ENCODE data around the gene CYSRT1.

CYSRT1 gene

GRCh38 chr9:137228968-137229896 is 4.3 kb downstream of the CYSRT1 start:
- H3K4me1 ChIP-seq (ENCODE audit: insufficient read depth, poor library complexity, severe bottlenecking): peaks cover 30% of the 10 kb centered on the region
- no peak overlapping the region for H3K27ac ChIP-seq (ENCODE audit: poor library complexity, severe bottlenecking)
- peaks cover 2% of the 10 kb centered on the region for H3K27me3 ChIP-seq (ENCODE audit: insufficient read depth, poor library complexity, severe bottlenecking)
- DNase-seq (ENCODE audit: low spot score) (no peak), ATAC-seq (ENCODE audit: low read depth) (no peak)
- no peaks in the 10 kb centered on the region for H3K9me3 ChIP-seq (ENCODE audit: severe bottlenecking)
- no peak for TF ChIP-seq CTCF (IDR thresholded peaks at IDR 0.05; ENCODE audit: poor library complexity, severe bottlenecking)
- no peaks in the 10 kb centered on the region for H3K36me3 ChIP-seq (ENCODE audit: low read depth)
- H3K4me3 ChIP-seq (ENCODE audit: severe bottlenecking): no peak overlapping the region

- Histone ChIP-seq H3K27ac (ENCODE audit: poor library complexity, severe bottlenecking) (no peak overlapping the region), H3K27me3 (ENCODE audit: insufficient read depth, poor library complexity, severe bottlenecking) (peaks cover 4% of the 10 kb centered on the region), H3K36me3 (ENCODE audit: low read depth) (no peaks in the 10 kb centered on the region), H3K9me3 (ENCODE audit: severe bottlenecking) (no peaks in the 10 kb centered on the region), H3K4me1 (ENCODE audit: insufficient read depth, poor library complexity, severe bottlenecking) (peaks cover 23% of the 10 kb centered on the region), H3K4me3 (ENCODE audit: severe bottlenecking) (no peak overlapping the region)
- ATAC-seq (ENCODE audit: low read depth): no peak
- TF ChIP-seq CTCF (IDR thresholded peaks at IDR 0.05; ENCODE audit: poor library complexity, severe bottlenecking): no peak
- DNase-seq (ENCODE audit: low spot score): no peak
Observed at GRCh38 chr9:137229903-137230704, 5.1 kb downstream of the CYSRT1 start.

DNA sequence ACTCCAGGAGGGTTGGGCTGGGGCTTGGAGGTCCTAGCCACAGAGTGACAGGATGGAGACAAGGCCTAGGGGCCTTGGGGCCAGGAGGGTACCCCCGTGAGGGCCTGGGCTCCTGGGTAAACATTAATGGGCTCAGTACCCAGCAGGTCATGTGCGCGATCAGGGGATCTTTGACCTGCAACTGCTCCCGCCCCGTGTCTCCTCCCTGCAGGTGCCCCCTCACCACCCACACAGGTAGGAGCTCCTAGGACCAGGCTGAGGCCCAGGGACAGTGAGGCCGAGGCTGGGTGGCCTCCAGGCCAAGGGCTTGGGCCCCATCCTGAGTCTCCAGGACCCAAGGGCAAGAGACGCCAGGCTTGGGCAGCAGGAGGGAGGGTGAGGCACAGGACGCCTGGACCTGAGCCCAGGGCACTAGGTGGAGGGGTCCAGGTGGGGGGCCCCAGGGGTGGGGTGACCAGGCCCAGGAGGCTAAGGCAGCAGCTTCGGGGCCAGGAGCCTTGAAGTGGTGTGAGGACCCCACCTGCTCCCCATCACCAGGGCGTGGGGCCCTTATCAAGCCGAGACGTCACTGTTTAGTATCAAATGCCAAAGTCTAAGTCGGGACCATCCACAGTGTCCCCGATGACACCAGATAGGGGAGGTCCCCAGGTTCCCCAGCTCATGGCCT is 5.9 kb downstream of the CYSRT1 start, which contains the start of gene SLC34A3:
TSS of gene SLC34A3 (plus strand) at position 197 of the 667 bp plus-strand sequence. CDS start 802 bp downstream, outside the sequence.
- H3K36me3 ChIP-seq (ENCODE audit: low read depth): no peaks in the 10 kb centered on the region
- ATAC-seq (ENCODE audit: low read depth): no peak
- peaks cover 4% of the 10 kb centered on the region for H3K27me3 ChIP-seq (ENCODE audit: insufficient read depth, poor library complexity, severe bottlenecking)
- no peak for DNase-seq (ENCODE audit: low spot score)
- H3K4me1 ChIP-seq (ENCODE audit: insufficient read depth, poor library complexity, severe bottlenecking): peaks cover 16% of the 10 kb centered on the region
- no peak within 1 kb of the TSS for H3K27ac ChIP-seq (ENCODE audit: poor library complexity, severe bottlenecking)
- no peaks in the 10 kb centered on the region for H3K9me3 ChIP-seq (ENCODE audit: severe bottlenecking)
- no peak for TF ChIP-seq CTCF (IDR thresholded peaks at IDR 0.05; ENCODE audit: poor library complexity, severe bottlenecking)
- H3K4me3 ChIP-seq (ENCODE audit: severe bottlenecking): no peak within 1 kb of the TSS

DNA sequence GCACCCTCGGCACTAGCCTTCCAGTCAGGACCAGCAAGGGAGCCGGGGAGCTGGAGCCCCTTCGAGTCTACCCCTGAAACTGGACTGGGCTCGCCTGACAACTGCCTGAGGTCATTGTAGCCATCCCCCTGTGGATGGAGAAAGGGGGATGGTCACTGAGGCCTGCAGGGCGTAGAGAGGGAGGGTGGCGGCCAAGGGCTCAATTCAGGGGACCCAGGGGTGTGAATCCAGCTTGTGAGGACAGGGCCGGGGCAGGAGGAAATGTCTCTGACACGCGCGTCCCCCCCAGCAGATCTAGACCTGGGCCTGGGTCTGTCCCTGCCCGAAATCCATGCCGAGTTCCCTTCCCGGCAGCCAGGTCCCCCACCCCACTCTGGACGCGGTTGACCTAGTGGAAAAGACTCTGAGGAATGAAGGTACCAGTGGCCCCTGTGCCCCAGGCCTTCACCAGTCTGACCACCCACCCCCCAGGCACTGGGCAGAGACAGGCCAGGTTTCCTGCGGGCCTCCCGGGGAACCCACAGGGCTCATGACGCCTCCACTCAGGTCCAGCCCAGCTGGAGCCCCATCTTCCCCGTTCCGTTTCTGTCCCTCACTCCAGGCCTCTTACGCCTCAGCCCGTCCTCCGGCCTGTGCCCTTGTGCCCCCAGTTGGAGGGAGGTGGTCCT is 6.5 kb downstream of the CYSRT1 start:
- Histone ChIP-seq H3K4me3 (ENCODE audit: severe bottlenecking) (no peak overlapping the region), H3K4me1 (ENCODE audit: insufficient read depth, poor library complexity, severe bottlenecking) (peaks cover 9% of the 10 kb centered on the region), H3K9me3 (ENCODE audit: severe bottlenecking) (no peaks in the 10 kb centered on the region), H3K36me3 (ENCODE audit: low read depth) (no peaks in the 10 kb centered on the region), H3K27ac (ENCODE audit: poor library complexity, severe bottlenecking) (no peak overlapping the region), H3K27me3 (ENCODE audit: insufficient read depth, poor library complexity, severe bottlenecking) (peaks cover 4% of the 10 kb centered on the region)
- ATAC-seq (ENCODE audit: low read depth) (no peak), DNase-seq (ENCODE audit: low spot score) (no peak)
- no peak for TF ChIP-seq CTCF (IDR thresholded peaks at IDR 0.05; ENCODE audit: poor library complexity, severe bottlenecking)
